Measurements from ENCODE around the gene PEX3. TPM values are rescaled to one million over a fixed set of nuclear protein-coding genes. Genes with fewer than 3 reads are reported as not detected.

PEX3 gene
- total RNA-seq, 2 experiments from 2014 or later = 10.8 to 11.9 TPM

DNA sequence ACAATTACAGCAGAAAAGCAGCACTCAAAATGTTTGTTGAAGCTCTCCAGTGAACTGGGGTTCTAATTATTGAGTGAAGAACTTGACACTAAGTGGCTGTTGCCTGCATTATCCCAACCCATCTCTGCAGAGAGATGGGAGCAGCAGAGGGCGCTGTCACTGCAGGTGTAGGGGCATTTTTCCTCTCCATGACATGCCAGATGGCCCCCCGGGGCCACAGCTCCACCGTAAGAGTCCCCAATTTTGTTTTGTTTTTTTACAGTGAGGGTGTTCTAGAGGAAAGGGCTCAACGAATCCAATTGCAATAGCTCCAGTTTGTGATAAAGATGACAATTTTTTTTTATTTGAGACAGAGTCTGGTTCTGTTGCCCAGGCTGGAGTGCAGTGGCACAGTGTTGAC, 62.8 kb downstream of the PEX3 start:
- intact Hi-C loops (cut with micrococcal nuclease) = loop anchor here (1.0 to 5.0 kb wide), 8 partner anchors 12 to 946 kb away; no protein-coding TSS in a partner anchor
- peak; percentile 75 for DNase-seq
- Mint-ChIP-seq H3K27ac (no peak overlapping the region), H3K4me1 (ENCODE audit: low read depth) (peaks cover 19% of the 10 kb centered on the region), H3K36me3 (ENCODE audit: low read depth) (peaks cover 4% of the 10 kb centered on the region), H3K27me3 (ENCODE audit: low read depth) (no peaks in the 10 kb centered on the region), H3K9me3 (no peaks in the 10 kb centered on the region), H3K4me3 (peak overlapping the region; percentile 15)
- CTCF ChIA-PET = interaction anchor here (0.7 to 2.1 kb wide), 10 partner anchors 16 to 426 kb away, joined by 3 to 12 read pairs (median 4); no protein-coding TSS in a partner anchor

DNA sequence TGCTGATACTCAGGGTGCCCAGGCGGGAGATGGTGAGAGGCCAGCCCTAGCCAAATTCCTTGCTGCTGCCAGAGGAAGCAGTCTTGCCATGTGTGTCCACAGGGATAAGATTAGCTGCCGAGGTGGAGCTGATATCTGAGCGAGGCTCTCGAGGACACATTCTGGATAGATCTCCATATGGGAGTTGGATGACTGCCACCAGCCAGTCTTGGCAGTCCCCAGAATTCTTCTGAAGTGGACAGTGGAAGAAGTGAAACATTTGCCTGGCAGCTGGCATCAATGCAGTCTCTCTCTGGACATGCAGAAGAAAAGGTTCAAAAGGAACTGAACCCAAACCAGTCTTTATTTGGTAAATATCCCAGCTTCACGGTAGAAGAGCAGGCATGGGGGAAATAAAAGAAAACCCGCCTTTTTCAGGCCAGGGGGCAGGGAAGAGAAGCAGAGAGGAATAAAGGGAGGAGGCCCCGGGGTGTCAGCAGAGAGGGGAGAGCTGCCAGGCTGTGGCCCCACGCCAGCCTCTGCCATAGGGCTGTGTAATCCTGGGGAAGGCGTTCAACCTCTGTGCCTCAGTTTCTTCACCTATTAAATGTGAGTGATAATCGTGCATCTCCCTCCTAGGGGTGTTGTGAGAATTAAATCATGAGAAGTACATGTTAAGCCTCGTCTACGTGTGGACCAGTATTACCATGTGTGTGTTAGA, 64.6 kb downstream of the PEX3 start:
- Mint-ChIP-seq H3K4me3 (no peak overlapping the region), H3K27ac (no peak overlapping the region), H3K9me3 (no peaks in the 10 kb centered on the region), H3K36me3 (ENCODE audit: low read depth) (peaks cover 4% of the 10 kb centered on the region), H3K27me3 (ENCODE audit: low read depth) (no peaks in the 10 kb centered on the region), H3K4me1 (ENCODE audit: low read depth) (peaks cover 19% of the 10 kb centered on the region)
- intact Hi-C loops (cut with micrococcal nuclease) = no loop called here
- no peak for DNase-seq
- CTCF ChIA-PET = no interaction called here

DNA sequence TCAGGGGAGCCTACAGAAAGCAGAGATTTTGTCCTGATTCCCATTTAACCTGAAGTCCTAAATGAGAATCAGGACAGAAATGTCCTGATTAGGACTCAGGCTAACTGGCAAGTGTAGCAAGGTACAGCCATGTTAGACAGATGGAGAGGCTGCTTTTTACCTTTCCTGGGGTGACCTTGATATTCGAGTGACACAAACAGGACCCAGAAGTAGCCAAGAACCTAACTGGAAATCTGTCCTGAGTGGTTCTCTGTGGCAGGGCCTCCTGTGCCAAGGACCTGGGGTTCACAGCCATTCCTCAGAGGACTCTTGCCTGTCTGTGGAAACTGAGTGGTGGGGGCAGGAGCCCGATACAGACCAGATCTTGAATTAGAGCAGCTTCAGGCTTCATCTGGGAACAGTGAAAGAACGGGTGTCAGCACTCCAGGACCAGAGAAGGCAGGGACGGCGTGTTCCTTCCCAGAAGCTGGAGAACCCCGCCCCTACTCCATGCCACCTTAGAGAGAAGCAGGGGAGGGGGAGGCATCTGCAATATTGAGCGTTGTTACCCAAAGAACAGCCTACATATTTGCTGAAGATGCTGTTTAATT, 65.3 kb downstream of the PEX3 start:
- Mint-ChIP-seq H3K4me1 (ENCODE audit: low read depth) (peaks cover 16% of the 10 kb centered on the region), H3K27ac (no peak overlapping the region), H3K9me3 (no peaks in the 10 kb centered on the region), H3K36me3 (ENCODE audit: low read depth) (peaks cover 4% of the 10 kb centered on the region), H3K4me3 (no peak overlapping the region), H3K27me3 (ENCODE audit: low read depth) (no peaks in the 10 kb centered on the region)
- intact Hi-C loops (cut with micrococcal nuclease) = no loop called here
- CTCF ChIA-PET = interaction anchor here (0.6 kb wide), 1 partner anchor 865 kb away, joined by 3 read pairs; no protein-coding TSS in a partner anchor
- no peak for DNase-seq

DNA sequence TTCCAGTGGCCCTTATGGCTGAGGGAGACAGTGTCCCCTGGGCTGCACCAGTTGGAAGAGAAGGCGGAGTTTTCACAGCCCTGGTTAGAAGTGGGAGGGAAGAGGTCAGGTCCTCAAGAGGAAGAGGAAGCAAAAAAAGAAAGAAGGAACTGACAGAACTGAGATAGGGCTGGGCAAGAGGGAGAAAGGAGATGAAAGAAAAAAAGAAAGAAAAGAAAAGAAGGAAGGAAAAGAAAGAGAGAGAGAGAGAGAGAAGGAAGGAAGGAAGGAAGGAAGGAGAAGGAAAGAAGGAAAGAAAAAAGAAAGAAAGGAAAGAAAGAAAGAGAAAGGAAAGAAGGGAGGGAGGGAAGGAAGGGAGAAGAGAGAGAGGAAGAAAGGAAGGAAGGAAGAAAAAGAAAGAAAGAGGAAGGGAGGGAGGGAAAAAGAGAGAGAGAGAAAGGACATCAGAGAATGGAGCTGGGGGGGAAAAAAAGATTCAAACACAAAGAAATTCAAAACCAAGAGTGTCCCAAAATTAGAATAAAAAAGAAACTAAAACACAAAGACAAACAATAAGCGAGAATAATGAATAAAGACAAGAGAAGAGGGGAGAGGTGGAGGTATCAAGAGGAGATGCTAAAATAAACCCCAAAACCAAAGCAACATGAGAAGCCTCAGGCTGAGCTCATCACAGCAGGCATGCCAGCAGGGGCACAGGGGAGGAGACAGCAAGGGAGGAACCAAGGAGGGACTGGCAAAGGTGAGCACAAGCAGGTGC, 66.3 kb downstream of the PEX3 start:
- H3K9me3 Mint-ChIP-seq = no peaks in the 10 kb centered on the region
- peaks cover 11% of the 10 kb centered on the region for H3K4me1 Mint-ChIP-seq (ENCODE audit: low read depth)
- no peak overlapping the region for H3K4me3 Mint-ChIP-seq
- H3K27ac Mint-ChIP-seq = no peak overlapping the region
- CTCF ChIA-PET = interaction anchor here (0.7 kb wide), 1 partner anchor 426 kb away, joined by 5 read pairs; no protein-coding TSS in a partner anchor
- intact Hi-C loops (cut with micrococcal nuclease) = no loop called here
- no peaks in the 10 kb centered on the region for H3K27me3 Mint-ChIP-seq (ENCODE audit: low read depth)
- H3K36me3 Mint-ChIP-seq (ENCODE audit: low read depth) = peaks cover 2% of the 10 kb centered on the region
- no peak for DNase-seq

DNA sequence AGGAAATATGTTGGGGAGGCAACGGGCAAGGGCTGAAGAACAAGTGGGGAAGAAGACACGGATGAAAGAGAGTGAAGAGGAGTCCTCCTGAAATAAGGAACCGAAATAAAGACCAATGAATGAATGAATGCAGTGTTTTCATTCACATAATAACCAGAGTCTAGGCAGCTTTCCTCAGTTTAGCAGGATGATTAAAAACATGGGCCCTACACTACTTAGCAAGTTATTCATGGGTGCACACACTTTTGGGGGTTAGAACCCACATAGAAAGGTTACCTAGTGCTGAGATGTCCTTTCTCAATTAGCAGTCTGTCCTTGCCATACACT, 66.8 kb downstream of the PEX3 start:
- no peak for DNase-seq
- Mint-ChIP-seq H3K36me3 (ENCODE audit: low read depth) (peaks cover 2% of the 10 kb centered on the region), H3K27me3 (ENCODE audit: low read depth) (no peaks in the 10 kb centered on the region), H3K9me3 (no peaks in the 10 kb centered on the region), H3K27ac (no peak overlapping the region), H3K4me3 (no peak overlapping the region), H3K4me1 (ENCODE audit: low read depth) (peaks cover 10% of the 10 kb centered on the region)
- intact Hi-C loops (cut with micrococcal nuclease) = no loop called here
- CTCF ChIA-PET = interaction anchor here (0.7 kb wide), 1 partner anchor 426 kb away, joined by 5 read pairs; no protein-coding TSS in a partner anchor

DNA sequence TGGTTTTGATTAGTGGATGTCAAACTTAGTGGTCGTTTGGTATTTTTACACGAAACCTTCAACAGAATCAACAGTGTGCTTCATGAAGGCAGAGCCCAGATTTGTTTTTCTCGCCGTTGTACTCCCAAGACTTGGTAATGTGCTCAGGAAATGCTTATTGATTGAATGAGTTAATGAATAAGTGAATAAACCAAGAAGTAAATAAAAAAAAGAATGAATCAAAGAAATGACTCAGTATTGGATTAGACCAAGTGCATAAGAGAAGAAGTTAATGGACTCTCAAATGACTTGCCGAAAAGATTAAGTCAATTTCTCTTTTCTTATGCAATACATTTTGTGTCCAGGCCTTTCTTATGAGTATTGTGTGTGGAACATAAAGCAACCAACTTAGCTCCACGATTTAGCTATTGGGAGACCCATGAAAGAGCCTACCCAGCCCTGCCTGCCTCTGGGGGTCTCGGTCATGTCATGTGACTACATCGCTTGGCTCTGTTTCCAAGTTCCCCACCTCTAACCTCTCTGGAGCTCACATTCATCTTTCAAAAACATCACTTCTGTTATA, 71.5 kb downstream of the PEX3 start:
- Mint-ChIP-seq H3K27ac (no peak overlapping the region), H3K27me3 (ENCODE audit: low read depth) (no peaks in the 10 kb centered on the region), H3K36me3 (ENCODE audit: low read depth) (no peaks in the 10 kb centered on the region), H3K4me1 (ENCODE audit: low read depth) (no peaks in the 10 kb centered on the region), H3K4me3 (no peak overlapping the region), H3K9me3 (peaks cover 2% of the 10 kb centered on the region)
- no peak for DNase-seq
- intact Hi-C loops (cut with micrococcal nuclease) = no loop called here
- CTCF ChIA-PET = interaction anchor here (0.6 kb wide), 2 partner anchors 257 to 420 kb away, joined by 4 read pairs; no protein-coding TSS in a partner anchor

DNA sequence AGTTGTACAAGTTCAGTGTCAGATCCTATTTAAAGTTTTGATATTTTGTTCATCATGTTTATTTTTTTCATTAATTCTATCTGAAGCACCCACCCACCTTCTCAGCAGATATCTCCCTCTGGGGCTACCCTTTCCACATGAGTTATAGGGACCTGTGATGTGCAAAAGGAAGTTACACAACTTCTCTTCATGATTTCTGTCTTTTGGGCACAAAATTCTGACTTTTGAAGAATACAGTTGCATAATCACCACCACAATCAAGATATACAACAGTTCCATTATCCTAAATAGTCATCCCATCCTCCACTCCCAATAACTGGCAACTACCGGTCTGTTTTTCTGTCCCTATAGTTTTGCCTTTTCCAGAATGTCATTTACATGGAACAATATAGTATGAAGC, 74.8 kb downstream of the PEX3 start:
- CTCF ChIA-PET = no interaction called here
- no peak overlapping the region for H3K4me3 Mint-ChIP-seq

DNA sequence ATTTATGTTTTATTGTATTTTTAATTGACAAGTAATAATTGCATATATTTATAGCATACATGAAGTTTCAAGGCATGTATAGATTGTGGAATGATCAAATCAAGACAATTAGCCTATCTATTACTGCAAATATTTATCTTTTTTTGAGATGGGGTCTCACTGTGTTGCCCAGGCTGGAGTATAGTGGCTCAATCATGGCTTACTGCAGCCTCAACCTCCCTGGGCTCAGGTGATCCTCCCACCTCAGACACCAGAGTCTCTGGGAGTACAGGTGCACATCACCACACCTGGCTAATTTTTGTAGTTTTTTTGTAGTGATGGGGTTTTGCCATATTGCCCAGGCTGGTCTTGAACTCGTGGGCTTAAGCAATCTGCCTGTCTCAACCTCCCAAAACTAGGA, 77.1 kb downstream of the PEX3 start:
- intact Hi-C loops (cut with micrococcal nuclease) = no loop called here
- Mint-ChIP-seq H3K4me1 (ENCODE audit: low read depth) (peaks cover 12% of the 10 kb centered on the region), H3K4me3 (no peak overlapping the region), H3K27me3 (ENCODE audit: low read depth) (no peaks in the 10 kb centered on the region), H3K9me3 (peaks cover 2% of the 10 kb centered on the region), H3K27ac (no peak overlapping the region), H3K36me3 (ENCODE audit: low read depth) (no peaks in the 10 kb centered on the region)
- DNase-seq = no peak
- CTCF ChIA-PET = no interaction called here

More for the DNA sequence above, 74.8 kb downstream of the PEX3 start:
- Mint-ChIP-seq H3K36me3 (ENCODE audit: low read depth) (no peaks in the 10 kb centered on the region), H3K4me1 (ENCODE audit: low read depth) (peaks cover 12% of the 10 kb centered on the region), H3K27ac (no peak overlapping the region), H3K9me3 (peaks cover 2% of the 10 kb centered on the region), H3K27me3 (ENCODE audit: low read depth) (no peaks in the 10 kb centered on the region)
- intact Hi-C loops (cut with micrococcal nuclease) = loop anchor here (1.0 kb wide), 1 partner anchor 12 kb away; no protein-coding TSS in a partner anchor
- no peak for DNase-seq

DNA sequence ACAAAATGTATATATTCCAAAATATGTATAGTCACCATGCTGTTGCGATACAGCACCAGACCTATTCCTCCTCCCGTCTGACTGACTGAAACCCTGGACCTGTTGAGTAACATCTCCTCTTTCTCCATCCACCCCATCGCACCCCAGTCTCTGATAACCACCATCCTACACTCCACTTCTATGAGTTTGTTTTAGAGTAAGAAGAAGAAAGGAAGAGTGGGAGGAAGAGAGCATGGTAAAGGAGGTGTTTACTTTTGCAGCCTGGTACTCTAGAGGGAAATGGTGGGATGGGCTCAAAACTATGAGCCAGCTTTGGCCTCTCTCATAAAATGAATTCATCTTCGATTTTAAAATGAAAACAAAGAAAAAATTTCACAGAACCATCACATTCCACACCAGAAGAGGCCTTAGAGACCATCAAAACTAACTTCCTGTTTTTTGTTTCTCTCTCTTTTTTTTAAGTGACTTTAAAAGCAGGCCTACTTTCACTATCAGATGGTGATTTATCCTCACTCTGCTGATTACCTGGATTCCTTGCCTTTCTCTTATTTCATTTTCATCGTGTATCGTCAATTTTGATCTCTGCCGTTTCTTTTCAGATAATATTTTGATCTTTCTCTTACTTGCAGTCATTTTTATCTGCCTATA, 77.7 kb downstream of the PEX3 start:
- no peaks in the 10 kb centered on the region for H3K36me3 Mint-ChIP-seq (ENCODE audit: low read depth)
- no peak overlapping the region for H3K4me3 Mint-ChIP-seq
- intact Hi-C loops (cut with micrococcal nuclease) = no loop called here
- H3K9me3 Mint-ChIP-seq = peaks cover 2% of the 10 kb centered on the region
- peak overlapping the region; percentile 55 for H3K27ac Mint-ChIP-seq
- CTCF ChIA-PET = interaction anchor here (0.7 to 1.1 kb wide), 3 partner anchors 9 to 484 kb away, joined by 3 to 5 read pairs (median 4); no protein-coding TSS in a partner anchor
- no peaks in the 10 kb centered on the region for H3K27me3 Mint-ChIP-seq (ENCODE audit: low read depth)
- H3K4me1 Mint-ChIP-seq (ENCODE audit: low read depth) = peaks cover 12% of the 10 kb centered on the region
- DNase-seq = no peak

DNA sequence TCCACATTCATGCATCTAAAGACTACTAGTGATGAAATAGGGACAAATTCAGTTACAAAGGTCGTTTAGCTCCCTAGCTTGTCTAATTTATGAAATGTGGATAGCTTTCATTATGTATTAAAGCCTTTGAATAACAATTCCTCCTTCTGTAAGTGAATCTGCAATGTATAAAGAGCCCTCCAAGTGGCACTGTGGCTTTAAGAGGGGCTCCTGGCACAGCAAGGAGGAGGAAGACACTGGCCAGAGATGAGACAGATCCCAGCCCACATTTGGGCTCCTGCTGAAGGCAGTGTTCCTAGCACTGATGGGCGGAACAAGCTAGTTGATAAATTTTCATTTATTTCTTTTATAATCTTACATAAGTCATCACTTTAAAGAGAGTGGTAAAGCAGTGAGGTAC, 78.5 kb downstream of the PEX3 start:
- Mint-ChIP-seq H3K9me3 (no peaks in the 10 kb centered on the region), H3K4me1 (ENCODE audit: low read depth) (peaks cover 12% of the 10 kb centered on the region), H3K27ac (no peak overlapping the region), H3K4me3 (no peak overlapping the region), H3K27me3 (ENCODE audit: low read depth) (no peaks in the 10 kb centered on the region), H3K36me3 (ENCODE audit: low read depth) (no peaks in the 10 kb centered on the region)
- peak; percentile 38 for DNase-seq
- CTCF ChIA-PET = interaction anchor here (0.6 to 1.1 kb wide), 7 partner anchors 10 to 1071 kb away, joined by 3 to 5 read pairs (median 4); partner anchors contain the start of gene FUCA2
- intact Hi-C loops (cut with micrococcal nuclease) = loop anchor here (1.0 kb wide), 1 partner anchor 484 kb away; no protein-coding TSS in a partner anchor

DNA sequence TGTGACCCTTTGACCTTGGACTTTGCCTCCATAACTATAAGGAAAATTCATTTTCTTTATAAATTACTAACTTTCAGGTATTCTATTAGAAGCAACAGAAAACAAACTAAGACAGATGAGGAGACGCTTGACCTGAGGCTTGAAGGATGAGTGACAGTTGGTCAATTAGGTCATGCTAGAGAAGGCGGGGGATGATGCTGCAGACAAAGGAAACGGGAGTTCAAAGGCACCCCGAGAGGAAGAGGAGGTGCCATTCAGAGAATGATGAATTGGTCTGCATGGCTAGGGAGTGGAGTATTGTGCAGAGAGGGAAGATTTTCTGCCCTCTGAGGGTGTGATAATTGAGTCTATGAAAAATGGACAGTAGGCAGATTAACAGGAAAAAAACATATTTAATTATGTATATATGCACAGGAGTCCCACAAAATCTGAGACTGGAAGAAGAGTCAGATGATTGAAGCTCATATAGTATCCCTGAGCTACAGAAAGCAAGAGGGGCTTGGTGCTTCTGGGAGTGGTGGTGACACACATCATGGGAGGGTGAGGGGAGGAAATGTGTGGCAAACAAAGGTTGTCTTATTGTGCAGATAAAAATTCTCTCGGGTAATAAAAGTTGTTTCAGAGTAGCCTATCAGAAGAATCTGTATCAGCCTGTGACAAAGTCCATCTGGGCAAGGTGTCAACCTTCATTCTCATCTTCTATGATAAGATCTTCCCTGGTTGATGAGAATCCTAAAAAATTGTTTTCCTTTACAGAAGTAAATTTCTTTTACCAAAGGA, 81.3 kb downstream of the PEX3 start:
- H3K27ac Mint-ChIP-seq = no peak overlapping the region
- intact Hi-C loops (cut with micrococcal nuclease) = no loop called here
- no peaks in the 10 kb centered on the region for H3K9me3 Mint-ChIP-seq
- no peak overlapping the region for H3K4me3 Mint-ChIP-seq
- CTCF ChIA-PET = no interaction called here
- H3K4me1 Mint-ChIP-seq (ENCODE audit: low read depth) = peaks cover 15% of the 10 kb centered on the region
- H3K27me3 Mint-ChIP-seq (ENCODE audit: low read depth) = no peaks in the 10 kb centered on the region
- no peaks in the 10 kb centered on the region for H3K36me3 Mint-ChIP-seq (ENCODE audit: low read depth)
- peak; percentile 25 for DNase-seq

All from activated naive CD4-positive, alpha-beta T cell treated with anti-CD3 and anti-CD28 coated beads for 36 hours (primary cell).